ENCODE data around the gene OTUD5.

Gene OTUD5

DNA sequence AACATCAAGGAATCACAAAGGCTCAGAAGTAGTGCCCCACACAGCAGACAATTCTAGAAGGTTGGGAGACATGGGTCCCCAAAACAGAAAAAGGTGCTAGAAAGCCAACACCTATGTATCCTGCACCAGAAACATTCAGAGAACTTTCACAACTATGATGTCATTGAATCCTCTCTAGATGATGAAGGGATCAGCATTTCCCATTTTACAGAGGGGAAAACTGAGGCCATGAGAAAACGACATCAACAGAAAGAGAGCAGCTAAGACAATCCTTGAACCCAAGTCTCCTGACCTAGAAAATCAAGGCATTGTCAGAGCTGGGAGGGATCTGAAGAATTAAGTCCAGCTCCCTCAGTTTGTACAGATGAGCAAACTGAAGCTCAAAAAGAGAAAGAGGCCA is 11.0 kb upstream of the OTUD5 start:
- H2AFZ ChIP-seq (ENCODE audit: low read length) = no peak overlapping the region
- no peak for TF ChIP-seq EZH2phosphoT487 (IDR thresholded peaks at IDR 0.05; ENCODE audit: low read length)
- TF ChIP-seq, protein P1, sequence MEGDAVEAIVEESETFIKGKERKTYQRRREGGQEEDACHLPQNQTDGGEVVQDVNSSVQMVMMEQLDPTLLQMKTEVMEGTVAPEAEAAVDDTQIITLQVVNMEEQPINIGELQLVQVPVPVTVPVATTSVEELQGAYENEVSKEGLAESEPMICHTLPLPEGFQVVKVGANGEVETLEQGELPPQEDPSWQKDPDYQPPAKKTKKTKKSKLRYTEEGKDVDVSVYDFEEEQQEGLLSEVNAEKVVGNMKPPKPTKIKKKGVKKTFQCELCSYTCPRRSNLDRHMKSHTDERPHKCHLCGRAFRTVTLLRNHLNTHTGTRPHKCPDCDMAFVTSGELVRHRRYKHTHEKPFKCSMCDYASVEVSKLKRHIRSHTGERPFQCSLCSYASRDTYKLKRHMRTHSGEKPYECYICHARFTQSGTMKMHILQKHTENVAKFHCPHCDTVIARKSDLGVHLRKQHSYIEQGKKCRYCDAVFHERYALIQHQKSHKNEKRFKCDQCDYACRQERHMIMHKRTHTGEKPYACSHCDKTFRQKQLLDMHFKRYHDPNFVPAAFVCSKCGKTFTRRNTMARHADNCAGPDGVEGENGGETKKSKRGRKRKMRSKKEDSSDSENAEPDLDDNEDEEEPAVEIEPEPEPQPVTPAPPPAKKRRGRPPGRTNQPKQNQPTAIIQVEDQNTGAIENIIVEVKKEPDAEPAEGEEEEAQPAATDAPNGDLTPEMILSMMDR (IDR thresholded peaks at IDR 0.05; ENCODE audit: low read length) = no peak
- no peak for TF ChIP-seq EZH2 (optimal IDR thresholded peaks at IDR 0.05; ENCODE audit: low read depth, low read length)
- H3K79me2 ChIP-seq (ENCODE audit: low read length) = no peaks in the 10 kb centered on the region
- H3K4me2 ChIP-seq (ENCODE audit: low read depth, low read length) = no peak overlapping the region
- H3K4me3 ChIP-seq (ENCODE audit: low read length) = no peak overlapping the region
- no peaks in the 10 kb centered on the region for H4K20me1 ChIP-seq (ENCODE audit: insufficient read depth, low read length)
- H3K36me3 ChIP-seq (replicated peaks; ENCODE audit: insufficient read depth, low read length) = no peaks in the 10 kb centered on the region
- H3K4me1 ChIP-seq (ENCODE audit: low read length) = no peaks in the 10 kb centered on the region
- no peaks in the 10 kb centered on the region for H3K27me3 ChIP-seq (replicated peaks; ENCODE audit: insufficient read depth, low read length)
- H3K27ac ChIP-seq (ENCODE audit: low read length) = no peak overlapping the region
- H3K9me2 ChIP-seq (replicated peaks; ENCODE audit: insufficient read depth, low read length) = no peaks in the 10 kb centered on the region
- no peaks in the 10 kb centered on the region for H3K9me3 ChIP-seq (replicated peaks; ENCODE audit: insufficient read depth, low read length)
- H3K9ac ChIP-seq (ENCODE audit: low read length) = no peak overlapping the region
- no peak for DNase-seq
- H3F3A ChIP-seq (ENCODE audit: insufficient read depth, low read length) = no peaks in the 10 kb centered on the region

DNA sequence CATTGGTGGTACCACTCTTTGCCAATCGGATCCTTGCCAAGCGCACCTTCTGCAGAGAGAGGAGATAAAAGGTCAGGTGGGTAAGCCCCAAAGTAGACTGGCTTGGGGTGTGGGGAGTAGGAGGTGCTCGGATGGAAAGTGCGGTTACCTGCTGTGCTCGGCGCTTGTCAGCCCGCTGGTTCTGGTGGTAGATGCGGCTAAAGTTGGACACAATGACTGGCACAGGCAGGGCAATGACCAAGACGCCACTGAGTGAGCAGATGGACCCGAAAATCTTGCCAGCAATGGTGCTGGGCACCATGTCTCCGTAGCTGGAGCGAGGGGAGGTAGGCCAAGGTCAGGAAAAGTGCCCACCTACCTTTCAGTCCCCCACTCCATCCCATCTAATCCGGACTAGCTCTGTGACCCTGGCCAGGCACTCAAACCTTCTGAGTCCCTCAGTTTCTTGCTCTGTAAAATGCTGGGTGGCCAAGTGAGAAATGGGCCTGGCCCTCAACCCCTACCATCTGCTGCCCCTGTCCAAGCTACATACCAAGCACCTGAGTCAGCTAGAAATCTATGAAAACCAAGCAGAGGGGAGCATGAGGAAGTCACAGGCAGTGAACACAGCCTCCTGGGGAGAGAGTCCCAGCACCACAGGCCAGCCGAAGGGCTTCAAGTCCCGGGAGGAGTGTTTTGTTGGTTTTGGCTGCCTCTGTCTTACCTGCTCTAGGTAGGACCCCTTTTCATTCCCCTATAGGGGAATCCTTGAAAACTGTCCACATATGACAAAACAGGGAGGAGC is 9.6 kb upstream of the OTUD5 start:
- no peaks in the 10 kb centered on the region for H3K9me2 ChIP-seq (replicated peaks; ENCODE audit: insufficient read depth, low read length)
- TF ChIP-seq, protein P1 (IDR thresholded peaks at IDR 0.05; ENCODE audit: low read length) = no peak
- TF ChIP-seq EZH2phosphoT487 (IDR thresholded peaks at IDR 0.05; ENCODE audit: low read length) (no peak), EZH2 (optimal IDR thresholded peaks at IDR 0.05; ENCODE audit: low read depth, low read length) (no peak)
- no peaks in the 10 kb centered on the region for H4K20me1 ChIP-seq (ENCODE audit: insufficient read depth, low read length)
- no peaks in the 10 kb centered on the region for H3K36me3 ChIP-seq (replicated peaks; ENCODE audit: insufficient read depth, low read length)
- H3K9me3 ChIP-seq (replicated peaks; ENCODE audit: insufficient read depth, low read length) = no peaks in the 10 kb centered on the region
- H2AFZ ChIP-seq (ENCODE audit: low read length) = no peak overlapping the region
- no peak overlapping the region for H3K27ac ChIP-seq (ENCODE audit: low read length)
- H3K79me2 ChIP-seq (ENCODE audit: low read length) = no peaks in the 10 kb centered on the region
- no peaks in the 10 kb centered on the region for H3F3A ChIP-seq (ENCODE audit: insufficient read depth, low read length)
- no peaks in the 10 kb centered on the region for H3K4me1 ChIP-seq (ENCODE audit: low read length)
- no peak overlapping the region for H3K9ac ChIP-seq (ENCODE audit: low read length)
- no peak for DNase-seq
- no peak overlapping the region for H3K4me3 ChIP-seq (ENCODE audit: low read length)
- H3K4me2 ChIP-seq (ENCODE audit: low read depth, low read length) = no peak overlapping the region
- no peaks in the 10 kb centered on the region for H3K27me3 ChIP-seq (replicated peaks; ENCODE audit: insufficient read depth, low read length)

DNA sequence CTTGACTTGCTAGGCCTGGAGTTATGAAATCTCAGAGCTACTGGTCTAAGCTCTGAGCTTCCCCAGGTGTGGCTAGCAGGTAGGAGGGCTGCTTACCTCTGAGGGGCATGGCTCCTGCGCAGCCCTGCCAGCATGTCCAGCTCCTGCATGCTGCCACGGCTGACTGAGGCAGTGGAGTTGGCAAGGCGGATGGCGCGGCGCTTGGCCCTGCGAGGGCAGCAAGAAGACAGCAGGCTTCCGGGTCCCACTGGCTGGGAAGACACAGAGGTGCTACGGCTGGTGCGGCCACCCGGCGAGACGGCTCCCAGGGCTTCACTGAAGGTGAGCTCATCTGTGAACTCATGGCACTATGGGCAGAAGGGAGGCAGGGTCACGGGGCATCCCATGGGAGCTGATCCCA is 8.6 kb upstream of the OTUD5 start:
- no peak overlapping the region for H2AFZ ChIP-seq (ENCODE audit: low read length)
- no peak overlapping the region for H3K27ac ChIP-seq (ENCODE audit: low read length)
- H3K9me3 ChIP-seq (replicated peaks; ENCODE audit: insufficient read depth, low read length) = no peaks in the 10 kb centered on the region
- H3K79me2 ChIP-seq (ENCODE audit: low read length) = no peaks in the 10 kb centered on the region
- no peaks in the 10 kb centered on the region for H4K20me1 ChIP-seq (ENCODE audit: insufficient read depth, low read length)
- H3K27me3 ChIP-seq (replicated peaks; ENCODE audit: insufficient read depth, low read length) = no peaks in the 10 kb centered on the region
- TF ChIP-seq EZH2 (optimal IDR thresholded peaks at IDR 0.05; ENCODE audit: low read depth, low read length) = no peak
- TF ChIP-seq, protein P1 (IDR thresholded peaks at IDR 0.05; ENCODE audit: low read length) = no peak
- no peaks in the 10 kb centered on the region for H3K9me2 ChIP-seq (replicated peaks; ENCODE audit: insufficient read depth, low read length)
- no peak overlapping the region for H3K4me3 ChIP-seq (ENCODE audit: low read length)
- no peak for DNase-seq
- no peak overlapping the region for H3K4me2 ChIP-seq (ENCODE audit: low read depth, low read length)
- H3K4me1 ChIP-seq (ENCODE audit: low read length) = no peaks in the 10 kb centered on the region
- H3F3A ChIP-seq (ENCODE audit: insufficient read depth, low read length) = no peaks in the 10 kb centered on the region
- no peaks in the 10 kb centered on the region for H3K36me3 ChIP-seq (replicated peaks; ENCODE audit: insufficient read depth, low read length)
- no peak overlapping the region for H3K9ac ChIP-seq (ENCODE audit: low read length)

Data from MM.1S (cell line).